ENCODE data around the gene KREMEN1.

DNA sequence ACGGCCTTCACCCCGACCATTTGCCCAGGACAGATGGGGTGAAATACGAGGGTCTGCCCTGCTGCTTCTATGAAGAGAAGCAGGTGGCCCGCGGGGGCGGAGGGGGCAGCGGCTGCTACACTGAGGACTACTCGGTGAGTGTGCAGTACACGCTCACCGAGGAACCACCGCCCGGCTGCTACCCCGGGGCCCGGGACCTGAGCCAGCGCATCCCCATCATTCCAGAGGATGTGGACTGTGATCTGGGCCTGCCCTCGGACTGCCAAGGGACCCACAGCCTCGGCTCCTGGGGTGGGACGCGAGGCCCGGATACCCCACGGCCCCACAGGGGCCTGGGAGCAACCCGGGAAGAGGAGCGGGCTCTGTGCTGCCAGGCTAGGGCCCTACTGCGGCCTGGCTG, 22.4 kb upstream of the KREMEN1 start:
- TF ChIP-seq, protein P1, sequence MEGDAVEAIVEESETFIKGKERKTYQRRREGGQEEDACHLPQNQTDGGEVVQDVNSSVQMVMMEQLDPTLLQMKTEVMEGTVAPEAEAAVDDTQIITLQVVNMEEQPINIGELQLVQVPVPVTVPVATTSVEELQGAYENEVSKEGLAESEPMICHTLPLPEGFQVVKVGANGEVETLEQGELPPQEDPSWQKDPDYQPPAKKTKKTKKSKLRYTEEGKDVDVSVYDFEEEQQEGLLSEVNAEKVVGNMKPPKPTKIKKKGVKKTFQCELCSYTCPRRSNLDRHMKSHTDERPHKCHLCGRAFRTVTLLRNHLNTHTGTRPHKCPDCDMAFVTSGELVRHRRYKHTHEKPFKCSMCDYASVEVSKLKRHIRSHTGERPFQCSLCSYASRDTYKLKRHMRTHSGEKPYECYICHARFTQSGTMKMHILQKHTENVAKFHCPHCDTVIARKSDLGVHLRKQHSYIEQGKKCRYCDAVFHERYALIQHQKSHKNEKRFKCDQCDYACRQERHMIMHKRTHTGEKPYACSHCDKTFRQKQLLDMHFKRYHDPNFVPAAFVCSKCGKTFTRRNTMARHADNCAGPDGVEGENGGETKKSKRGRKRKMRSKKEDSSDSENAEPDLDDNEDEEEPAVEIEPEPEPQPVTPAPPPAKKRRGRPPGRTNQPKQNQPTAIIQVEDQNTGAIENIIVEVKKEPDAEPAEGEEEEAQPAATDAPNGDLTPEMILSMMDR (IDR thresholded peaks at IDR 0.05) = no peak
- TF ChIP-seq EP300 (IDR thresholded peaks at IDR 0.05; ENCODE audit: borderline replicate concordance in 1 of 2, low read depth in 1 of 2, low read length in 1 of 2) (no peak), RXRA (IDR thresholded peaks at IDR 0.05; ENCODE audit: borderline replicate concordance, low read depth) (no peak), POLR2AphosphoS5 (IDR thresholded peaks at IDR 0.05; ENCODE audit: low read depth, low read length) (no peak), EZH2phosphoT487 (IDR thresholded peaks at IDR 0.05; ENCODE audit: borderline replicate concordance, low read depth) (no peak), MXI1 (IDR thresholded peaks at IDR 0.05; ENCODE audit: low read depth, low read length) (no peak), FOXM1 (IDR thresholded peaks at IDR 0.05; ENCODE audit: low read depth) (no peak), ELF1 (IDR thresholded peaks at IDR 0.05) (no peak)
- TF ChIP-seq, protein P2, sequence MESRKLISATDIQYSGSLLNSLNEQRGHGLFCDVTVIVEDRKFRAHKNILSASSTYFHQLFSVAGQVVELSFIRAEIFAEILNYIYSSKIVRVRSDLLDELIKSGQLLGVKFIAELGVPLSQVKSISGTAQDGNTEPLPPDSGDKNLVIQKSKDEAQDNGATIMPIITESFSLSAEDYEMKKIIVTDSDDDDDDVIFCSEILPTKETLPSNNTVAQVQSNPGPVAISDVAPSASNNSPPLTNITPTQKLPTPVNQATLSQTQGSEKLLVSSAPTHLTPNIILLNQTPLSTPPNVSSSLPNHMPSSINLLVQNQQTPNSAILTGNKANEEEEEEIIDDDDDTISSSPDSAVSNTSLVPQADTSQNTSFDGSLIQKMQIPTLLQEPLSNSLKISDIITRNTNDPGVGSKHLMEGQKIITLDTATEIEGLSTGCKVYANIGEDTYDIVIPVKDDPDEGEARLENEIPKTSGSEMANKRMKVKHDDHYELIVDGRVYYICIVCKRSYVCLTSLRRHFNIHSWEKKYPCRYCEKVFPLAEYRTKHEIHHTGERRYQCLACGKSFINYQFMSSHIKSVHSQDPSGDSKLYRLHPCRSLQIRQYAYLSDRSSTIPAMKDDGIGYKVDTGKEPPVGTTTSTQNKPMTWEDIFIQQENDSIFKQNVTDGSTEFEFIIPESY (IDR thresholded peaks at IDR 0.05; ENCODE audit: borderline replicate concordance, low read depth) = no peak
